Stimulated activated CD4-positive, alpha-beta T cell treated with anti-CD3 and anti-CD28 coated beads, Interleukin-1b, Interleukin-23, amount 100 ng/mL, for 24 hours (primary cell): ENCODE measurements around the gene ZNF865.
A peak's percentile ranks its signal among the peaks of the same experiment; 100 is the strongest.

Experiments used
- DNase-seq, 4 experiments: peaks; one replicate each; pipeline ENCODE4 v3.0.0-alpha.2; 2020; ENCODE audit warnings: low read depth in 4 of 4, low spot score in 1 of 4

ZNF865 gene

GRCh38 chr19:55586976-55587668 lies 18.3 kb upstream of the ZNF865 start:
- DNase-seq = peak; percentile 86 to 95 (median 89)

- DNase-seq = no peak
Measured at GRCh38 chr19:55588738-55589137, 16.7 kb upstream of the ZNF865 start.

GRCh38 chr19:55590109-55590508 lies 15.3 kb upstream of the ZNF865 start:
- no peak for DNase-seq

GRCh38 chr19:55590617-55591016 lies 14.8 kb upstream of the ZNF865 start:
- no peak for DNase-seq

GRCh38 chr19:55591555-55591954 lies 13.9 kb upstream of the ZNF865 start:
- no peak for DNase-seq

GRCh38 chr19:55592391-55593090 lies 12.9 kb upstream of the ZNF865 start:
- no peak for DNase-seq

GRCh38 chr19:55593096-55593772 lies 12.2 kb upstream of the ZNF865 start:
- no peak for DNase-seq

GRCh38 chr19:55594996-55595545 lies 10.4 kb upstream of the ZNF865 start:
- DNase-seq = no peak

- no peak for DNase-seq
Measured at GRCh38 chr19:55596304-55596703, 9.1 kb upstream of the ZNF865 start.

- DNase-seq = no peak
Measured at GRCh38 chr19:55597501-55597921, 7.9 kb upstream of the ZNF865 start.

- DNase-seq = no peak
Measured at GRCh38 chr19:55598034-55598433, 7.4 kb upstream of the ZNF865 start.

GRCh38 chr19:55598719-55599467 lies 6.6 kb upstream of the ZNF865 start:
- DNase-seq = peak; percentile 73 to 96 (median 88)

- DNase-seq = peak; percentile 86 to 96 (median 92)
Measured at GRCh38 chr19:55599468-55599841, 6.0 kb upstream of the ZNF865 start, which contains the start of gene FIZ1. Gene FIZ1 (minus strand): TSS chr19:55599517. CDS start chr19:55597865, 1,652 bp downstream.

GRCh38 chr19:55599842-55600661 lies 5.4 kb upstream of the ZNF865 start, which contains the start of gene ZNF524:
Gene ZNF524 (plus strand): TSS chr19:55600288. CDS start chr19:55602113, 1,825 bp downstream.
- DNase-seq = peak; percentile 62 to 77 (median 70)

- no peak for DNase-seq
Measured at GRCh38 chr19:55600662-55601028, 4.8 kb upstream of the ZNF865 start.

- DNase-seq = no peak
Measured at GRCh38 chr19:55601084-55601483, 4.4 kb upstream of the ZNF865 start.

- DNase-seq = no peak
Measured at GRCh38 chr19:55602104-55603001, 3.1 kb upstream of the ZNF865 start.

GRCh38 chr19:55603115-55603514 lies 2.3 kb upstream of the ZNF865 start:
- DNase-seq = no peak
